HepG2 (cell line): ENCODE measurements around the gene CRADD.

Experiments used
- CTCF ChIP-seq: sonication (generic); formaldehyde crosslinking; IDR thresholded peaks from 2 replicates; pipeline ENCODE4 v1.5.0; 2020; ENCODE audit warnings: mild to moderate bottlenecking, missing genetic modification reagents, moderate library complexity
- EZH2 ChIP-seq: conservative IDR thresholded peaks from 2 replicates; pipeline ENCODE4 v1.6.1; 2012; ENCODE audit warnings: mild to moderate bottlenecking, low read depth, low read length, moderate library complexity
- TCF7 ChIP-seq: sonication (generic); IDR thresholded peaks from 2 replicates; pipeline ENCODE4 v1.6.1; 2016; ENCODE audit warnings: antibody characterized with exemption, low read depth
- TF ChIP-seq, protein P1 (sequence below): sonication (generic); formaldehyde crosslinking; IDR thresholded peaks from 2 replicates; pipeline ENCODE4 v1.9.0; 2021; ENCODE audit warnings: missing genetic modification reagents, mild to moderate bottlenecking, borderline replicate concordance

GRCh38 chr12:93937812-93938211 lies 260.6 kb downstream of the CRADD start:
- TF ChIP-seq TCF7 (no peak), EZH2 (no peak), CTCF (CRISPR knock-in tag) (no peak)
- TF ChIP-seq, protein P1, sequence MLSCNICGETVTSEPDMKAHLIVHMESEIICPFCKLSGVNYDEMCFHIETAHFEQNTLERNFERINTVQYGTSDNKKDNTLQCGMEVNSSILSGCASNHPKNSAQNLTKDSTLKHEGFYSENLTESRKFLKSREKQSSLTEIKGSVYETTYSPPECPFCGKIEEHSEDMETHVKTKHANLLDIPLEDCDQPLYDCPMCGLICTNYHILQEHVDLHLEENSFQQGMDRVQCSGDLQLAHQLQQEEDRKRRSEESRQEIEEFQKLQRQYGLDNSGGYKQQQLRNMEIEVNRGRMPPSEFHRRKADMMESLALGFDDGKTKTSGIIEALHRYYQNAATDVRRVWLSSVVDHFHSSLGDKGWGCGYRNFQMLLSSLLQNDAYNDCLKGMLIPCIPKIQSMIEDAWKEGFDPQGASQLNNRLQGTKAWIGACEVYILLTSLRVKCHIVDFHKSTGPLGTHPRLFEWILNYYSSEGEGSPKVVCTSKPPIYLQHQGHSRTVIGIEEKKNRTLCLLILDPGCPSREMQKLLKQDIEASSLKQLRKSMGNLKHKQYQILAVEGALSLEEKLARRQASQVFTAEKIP (CRISPR knock-in tag): no peak
